G401.6 (cell line): ENCODE results near the gene MZF1.

Experiments
- FAIRE-seq: peaks from 2 replicates; lab custom pipeline; 2012; peaks lifted over from hg19 to GRCh38; lab: Jason Lieb, UNC

MZF1 gene

GRCh38 chr19:58569943-58570670 lies 3.0 kb downstream of the MZF1 start:
- no peak for FAIRE-seq

- FAIRE-seq: no peak
Measured at GRCh38 chr19:58569191-58569942, 3.8 kb downstream of the MZF1 start.

GRCh38 chr19:58568453-58569130 lies 4.5 kb downstream of the MZF1 start:
- FAIRE-seq: no peak

- no peak for FAIRE-seq
Measured at GRCh38 chr19:58566989-58567388, 6.1 kb downstream of the MZF1 start.

- no peak for FAIRE-seq
Measured at GRCh38 chr19:58563823-58564222, 9.3 kb downstream of the MZF1 start.

- FAIRE-seq: no peak
Measured at GRCh38 chr19:58563034-58563573, 10.0 kb downstream of the MZF1 start.

- no peak for FAIRE-seq
Measured at GRCh38 chr19:58562122-58563033, 10.8 kb downstream of the MZF1 start.

DNA sequence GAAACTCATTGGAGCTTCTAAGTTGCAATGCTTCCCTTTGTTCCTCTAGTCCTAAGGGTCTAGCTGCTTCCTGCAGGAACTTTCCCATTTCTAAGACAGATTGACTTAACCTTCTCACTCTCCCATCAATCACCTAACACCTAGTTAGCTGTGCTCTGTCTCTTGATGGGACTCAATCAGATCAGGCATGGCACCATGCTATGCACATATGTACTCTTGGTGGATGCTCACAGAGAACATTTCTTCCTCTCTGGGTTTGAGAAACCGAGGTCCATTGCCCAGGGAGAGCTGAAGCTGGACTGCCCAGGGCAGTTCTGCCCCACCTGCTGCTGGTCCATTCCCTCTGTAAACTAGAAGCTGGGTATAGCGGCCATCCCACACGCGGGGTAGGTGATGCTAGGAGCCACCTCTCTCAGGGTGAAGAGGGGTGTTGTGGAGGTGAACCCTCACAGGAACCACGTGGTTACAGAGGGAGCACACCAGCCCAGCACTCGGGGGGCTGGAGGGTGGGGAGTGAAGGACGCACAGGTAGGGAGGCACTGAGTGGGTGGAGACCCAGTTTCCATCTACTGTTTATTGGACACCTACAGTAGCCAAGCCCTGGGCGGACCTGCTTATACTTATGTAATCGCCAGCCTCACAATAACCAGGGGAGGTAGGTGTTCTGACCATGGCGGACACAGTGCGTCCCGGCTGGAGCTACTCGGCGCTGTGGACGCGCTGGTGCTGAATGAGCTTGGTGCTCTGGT lies 11.6 kb downstream of the MZF1 start:
- FAIRE-seq: no peak

GRCh38 chr19:58560921-58561320 lies 12.2 kb downstream of the MZF1 start:
- no peak for FAIRE-seq

DNA sequence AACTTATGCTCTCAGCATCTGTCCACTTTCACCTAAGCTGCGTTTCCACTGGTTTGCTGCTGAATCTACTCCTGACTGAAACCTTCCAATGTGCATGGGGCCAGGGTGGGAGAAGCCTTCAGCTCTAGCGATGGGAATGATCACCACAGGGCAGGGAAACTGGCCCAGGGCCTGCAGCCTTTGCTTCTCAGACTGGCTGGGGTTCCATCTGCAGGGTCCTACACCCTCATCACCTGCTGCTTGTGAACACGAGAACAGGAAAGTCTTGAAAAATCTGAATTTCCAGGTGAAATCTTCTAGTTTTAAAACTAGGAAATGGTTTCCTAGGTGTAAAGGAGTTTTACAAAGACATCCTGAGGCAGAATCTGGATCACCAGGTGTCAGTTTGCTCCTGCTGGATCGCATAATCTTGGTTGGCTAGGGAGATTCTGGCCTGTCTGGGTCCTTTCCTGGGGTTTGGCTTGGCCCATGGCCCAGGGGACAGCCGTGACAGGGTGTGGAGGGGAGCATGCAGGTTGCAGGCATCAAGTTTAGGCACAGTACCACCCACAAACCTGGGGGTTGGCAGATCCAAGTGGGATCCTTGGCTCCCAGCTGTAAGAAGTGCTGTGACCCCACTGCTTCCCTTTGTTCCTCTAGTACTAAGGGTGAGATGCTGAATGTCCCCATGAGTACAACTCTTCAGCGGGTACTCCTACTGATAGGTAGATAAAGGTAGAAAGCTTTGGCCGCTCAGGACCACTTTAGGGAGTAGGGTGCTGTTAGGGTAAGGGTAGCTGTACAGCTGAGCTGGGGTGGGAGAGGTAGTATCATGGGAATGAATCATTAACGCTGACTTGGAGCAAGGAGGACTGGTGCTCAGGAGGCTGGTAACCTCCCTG lies 12.9 kb downstream of the MZF1 start:
- no peak for FAIRE-seq

DNA sequence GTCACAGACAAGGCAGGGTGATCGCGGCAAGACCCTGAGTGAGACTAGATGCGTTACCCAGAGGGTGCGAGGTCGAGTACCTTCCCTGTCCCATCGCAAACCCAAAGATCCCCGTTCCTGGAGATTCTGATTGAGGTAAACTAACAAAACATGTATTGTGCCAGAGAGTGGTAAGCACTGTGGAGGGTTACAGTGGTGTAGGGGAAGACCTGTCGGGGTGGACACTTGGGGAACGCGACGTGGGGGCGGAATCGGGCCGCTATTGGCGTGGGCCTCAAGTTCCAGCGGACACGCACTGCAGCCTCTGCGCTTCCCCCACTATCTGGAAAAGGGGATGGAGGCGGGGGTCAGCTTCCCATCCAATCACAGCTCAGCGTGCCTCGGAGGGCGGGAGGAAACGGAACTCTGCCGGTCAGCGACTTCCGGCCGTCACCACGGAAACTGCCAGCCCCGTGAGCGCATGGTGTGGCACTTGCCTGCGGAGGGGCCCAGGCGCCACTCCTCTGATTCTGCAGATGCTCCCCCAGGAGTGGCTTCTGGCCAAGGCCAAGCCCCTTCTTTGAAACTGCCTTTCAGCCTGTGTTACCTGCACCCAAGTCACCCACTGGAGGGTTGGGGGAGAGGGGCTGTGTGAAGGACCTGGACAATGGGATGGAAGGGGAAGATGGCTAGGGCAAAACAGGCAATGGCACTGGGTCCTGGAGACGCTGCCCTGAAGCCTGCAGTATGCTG lies 13.7 kb downstream of the MZF1 start:
- FAIRE-seq: peak; percentile 95

DNA sequence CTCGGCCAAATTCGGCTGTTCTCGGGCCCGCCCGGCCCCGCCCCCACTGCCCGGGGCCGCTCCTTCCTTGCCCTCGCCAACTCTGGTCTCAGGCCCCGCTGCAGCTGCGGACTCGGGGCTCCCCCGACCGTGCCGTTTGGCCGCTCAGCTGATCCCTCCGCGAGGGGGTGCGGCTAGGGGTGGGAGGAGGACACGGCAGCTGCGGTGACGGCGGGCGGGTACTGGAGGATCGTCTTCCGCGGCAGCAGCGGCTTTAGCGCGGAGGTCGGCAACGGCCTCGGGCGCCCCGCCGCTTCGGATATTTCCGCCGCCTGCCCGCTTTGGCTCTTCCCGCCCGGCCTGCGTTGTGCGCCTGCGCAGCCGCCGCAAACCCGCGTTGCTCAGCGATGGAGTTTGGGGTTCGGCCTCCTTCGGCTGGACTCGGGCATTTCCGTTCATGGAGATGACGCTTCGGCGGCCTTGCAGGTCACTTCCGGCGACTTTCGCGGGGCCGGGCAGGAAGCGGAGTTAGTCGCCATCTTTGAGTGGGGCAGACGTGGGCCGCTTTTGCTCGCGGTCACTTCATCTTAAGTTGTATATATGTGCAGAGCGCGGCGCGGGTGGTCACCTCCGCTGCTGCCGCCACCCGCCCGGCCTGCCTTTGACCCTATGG lies 14.4 kb downstream of the MZF1 start:
- FAIRE-seq: peak; percentile 98

DNA sequence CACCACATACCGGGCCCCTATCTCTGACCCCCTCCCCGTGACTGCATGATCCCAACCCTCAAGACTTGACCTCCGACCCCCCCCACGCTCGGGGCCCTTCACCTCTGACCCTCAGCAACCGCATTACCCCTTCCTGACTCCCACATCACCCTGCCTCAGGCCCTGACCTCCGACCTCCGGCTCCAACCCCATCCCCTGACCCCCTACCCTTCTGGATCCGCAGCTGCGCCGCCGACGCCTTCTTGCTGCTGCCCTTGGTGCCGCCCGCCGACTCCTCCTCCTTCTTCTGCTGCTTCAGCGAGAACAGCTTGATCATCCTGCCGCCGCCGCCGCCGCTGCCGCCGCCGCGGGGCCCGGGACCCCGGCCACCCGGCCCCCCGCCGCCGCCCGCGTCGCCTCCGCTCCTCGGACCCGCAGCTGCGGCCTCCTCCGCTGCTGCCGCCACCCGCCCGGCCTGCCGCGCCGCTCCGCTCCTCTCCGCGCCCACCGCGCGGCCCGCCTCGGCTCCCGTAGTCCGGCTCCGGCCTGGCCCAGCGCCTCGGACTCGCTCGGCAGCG lies 15.0 kb downstream of the MZF1 start, which contains the start of gene UBE2M:
Gene UBE2M (minus strand): TSS at position 546 of the 557 bp plus-strand sequence. CDS start 230 bp downstream, at position 316.
- FAIRE-seq: no peak

- FAIRE-seq: no peak
Measured at GRCh38 chr19:58557221-58558065, 15.7 kb downstream of the MZF1 start.

GRCh38 chr19:58556622-58557220 lies 16.4 kb downstream of the MZF1 start:
- FAIRE-seq: no peak

GRCh38 chr19:58555920-58556621 lies 17.1 kb downstream of the MZF1 start:
- FAIRE-seq: no peak
